A673 (cell line): ENCODE measurements around the gene PLA2G4A. TPM values are rescaled to one million over a fixed set of nuclear protein-coding genes. Genes with fewer than 3 reads are reported as not detected.

Experiments
- BruUV-seq: library from RNA; stranded (reverse); fragments of 400-500 nt; replicated peaks from 2 replicates; lab custom pipeline; 2021; lab: Mats Ljungman, UMichigan
- CTCF ChIA-PET: fragments of 300-600 bp; sonication (Branson Sonifier 250); formaldehyde crosslinking; loops from one replicate; lab custom pipeline; 2022; ENCODE audit warnings: antibody characterized with exemption; lab: Charles Lee
- POLR2A ChIA-PET: fragments of 300-600 bp; sonication (Branson Sonifier 250); formaldehyde crosslinking; loops from one replicate; lab custom pipeline; 2022; ENCODE audit warnings: antibody characterized with exemption; ENCODE audit not compliant: low non-redundant PET; lab: Charles Lee
- DNase-seq: peaks from one replicate; pipeline ENCODE4 v3.0.0-alpha.2; 2015; ENCODE audit warnings: low spot score
- H3K27ac ChIP-seq: fragments of 200-600 bp; sonication (generic); 2 replicates; pipeline ENCODE4 v1.5.1; 2016; ENCODE audit warnings: mixed run types, low read depth, mild to moderate bottlenecking, mixed read lengths, antibody characterized with exemption, low read length; ENCODE audit not compliant: poor library complexity, severe bottlenecking
- H3K27me3 ChIP-seq: fragments of 200-600 bp; sonication (generic); replicated peaks from 2 replicates; pipeline ENCODE4 v1.6.1; 2017; ENCODE audit warnings: mixed run types, low read depth, mild to moderate bottlenecking, mixed read lengths, antibody characterized with exemption, low read length; ENCODE audit not compliant: insufficient read depth, poor library complexity
- H3K36me3 ChIP-seq: fragments of 200-600 bp; sonication (generic); 2 replicates; pipeline ENCODE4 v1.6.1; 2016; ENCODE audit warnings: mixed run types, mild to moderate bottlenecking, mixed read lengths, antibody characterized with exemption, low read length; ENCODE audit not compliant: insufficient read depth, poor library complexity, severe bottlenecking
- H3K4me1 ChIP-seq: fragments of 200-600 bp; sonication (generic); 2 replicates; pipeline ENCODE4 v1.6.1; 2017; ENCODE audit warnings: mixed run types, mild to moderate bottlenecking, mixed read lengths, antibody characterized with exemption, low read length; ENCODE audit not compliant: insufficient read depth, poor library complexity, severe bottlenecking
- H3K4me3 ChIP-seq: fragments of 200-600 bp; sonication (generic); 2 replicates; pipeline ENCODE4 v1.5.1; 2016; ENCODE audit warnings: low read depth, mixed run types, mild to moderate bottlenecking, mixed read lengths, low read length; ENCODE audit not compliant: poor library complexity, severe bottlenecking
- H3K9me3 ChIP-seq: fragments of 200-600 bp; sonication (generic); 2 replicates; pipeline ENCODE4 v1.6.1; 2016; ENCODE audit warnings: mixed run types, low read depth, mild to moderate bottlenecking, mixed read lengths, antibody characterized with exemption, low read length; ENCODE audit not compliant: poor library complexity, severe bottlenecking
- EZH2 ChIP-seq: fragments of 200-600 bp; sonication (generic); IDR thresholded peaks from 2 replicates; pipeline ENCODE4 v1.6.1; 2017; ENCODE audit warnings: borderline replicate concordance, low read depth, mild to moderate bottlenecking, mixed read lengths, antibody characterized with exemption, low read length; ENCODE audit not compliant: poor library complexity, severe bottlenecking
- intact Hi-C: fragments of 100-400 bp; cut with micrococcal nuclease; formaldehyde crosslinking; loops from one replicate; pipeline ENCODE4 v1.10.0; 2022; ENCODE audit not compliant: unreplicated experiment
- total RNA-seq: library from RNA; stranded (reverse); gene quantifications from 2 replicates; pipeline ENCODE4 v1.2.3, GENCODE V29; 2021
- TF ChIP-seq, protein P1 (sequence below): fragments of 300-800, 200-600 bp; sonication (generic); conservative IDR thresholded peaks from 2 replicates; pipeline ENCODE4 v1.5.1; 2017; ENCODE audit warnings: low read depth, mild to moderate bottlenecking, antibody characterized with exemption, low read length, moderate library complexity, mixed read lengths

The PLA2G4A gene
- total RNA-seq, 1 experiment from 2014 or later, result 34.4 TPM

GRCh38 chr1:186950547-186950946, 121.8 kb downstream of the PLA2G4A start:
- CTCF ChIA-PET, result no interaction called here
- BruUV-seq, result no TSS peak
- Histone ChIP-seq H3K36me3 (no peaks in the 10 kb centered on the region), H3K27me3 (no peaks in the 10 kb centered on the region), H3K4me1 (no peaks in the 10 kb centered on the region), H3K9me3 (no peaks in the 10 kb centered on the region), H3K27ac (no peak overlapping the region), H3K4me3 (no peak overlapping the region)
- intact Hi-C loops, result no loop called here
- no peak for DNase-seq
- POLR2A ChIA-PET, result no interaction called here
- TF ChIP-seq EZH2, result no peak
- TF ChIP-seq, protein P1, sequence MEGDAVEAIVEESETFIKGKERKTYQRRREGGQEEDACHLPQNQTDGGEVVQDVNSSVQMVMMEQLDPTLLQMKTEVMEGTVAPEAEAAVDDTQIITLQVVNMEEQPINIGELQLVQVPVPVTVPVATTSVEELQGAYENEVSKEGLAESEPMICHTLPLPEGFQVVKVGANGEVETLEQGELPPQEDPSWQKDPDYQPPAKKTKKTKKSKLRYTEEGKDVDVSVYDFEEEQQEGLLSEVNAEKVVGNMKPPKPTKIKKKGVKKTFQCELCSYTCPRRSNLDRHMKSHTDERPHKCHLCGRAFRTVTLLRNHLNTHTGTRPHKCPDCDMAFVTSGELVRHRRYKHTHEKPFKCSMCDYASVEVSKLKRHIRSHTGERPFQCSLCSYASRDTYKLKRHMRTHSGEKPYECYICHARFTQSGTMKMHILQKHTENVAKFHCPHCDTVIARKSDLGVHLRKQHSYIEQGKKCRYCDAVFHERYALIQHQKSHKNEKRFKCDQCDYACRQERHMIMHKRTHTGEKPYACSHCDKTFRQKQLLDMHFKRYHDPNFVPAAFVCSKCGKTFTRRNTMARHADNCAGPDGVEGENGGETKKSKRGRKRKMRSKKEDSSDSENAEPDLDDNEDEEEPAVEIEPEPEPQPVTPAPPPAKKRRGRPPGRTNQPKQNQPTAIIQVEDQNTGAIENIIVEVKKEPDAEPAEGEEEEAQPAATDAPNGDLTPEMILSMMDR, result no peak

GRCh38 chr1:186953876-186954275, 125.1 kb downstream of the PLA2G4A start:
- DNase-seq, result no peak
- H3K36me3 ChIP-seq, result no peaks in the 10 kb centered on the region
- intact Hi-C loops, result no loop called here
- TF ChIP-seq EZH2, result no peak
- TF ChIP-seq, protein P1, result no peak
- H3K4me3 ChIP-seq, result no peak overlapping the region
- no peak overlapping the region for H3K27ac ChIP-seq
- no TSS peak for BruUV-seq
- CTCF ChIA-PET, result no interaction called here
- POLR2A ChIA-PET, result no interaction called here
- H3K27me3 ChIP-seq, result no peaks in the 10 kb centered on the region
- H3K4me1 ChIP-seq, result peaks cover 8% of the 10 kb centered on the region
- H3K9me3 ChIP-seq, result no peaks in the 10 kb centered on the region

DNA sequence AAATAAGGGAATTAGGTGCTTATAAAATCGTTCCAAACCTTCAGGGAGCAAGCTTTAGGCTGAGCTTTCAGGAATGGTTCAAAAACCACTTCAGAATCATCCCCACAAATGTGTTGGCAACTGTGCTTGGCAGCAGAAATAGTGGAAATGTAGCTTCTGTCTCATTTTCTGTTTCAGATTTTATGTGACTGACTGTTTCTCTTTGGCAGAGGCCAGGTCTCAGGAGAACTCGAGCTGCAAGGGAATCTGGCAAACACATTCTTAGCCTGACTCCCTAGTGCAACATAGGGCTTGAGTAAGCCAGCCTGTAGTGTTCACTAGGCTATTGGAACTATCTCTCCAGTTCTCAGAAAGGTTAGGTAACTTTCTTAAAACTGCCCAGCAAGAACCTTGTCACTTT, 128.6 kb downstream of the PLA2G4A start:
- Histone ChIP-seq H3K27ac (no peak overlapping the region), H3K36me3 (no peaks in the 10 kb centered on the region), H3K9me3 (no peaks in the 10 kb centered on the region), H3K27me3 (no peaks in the 10 kb centered on the region), H3K4me3 (no peak overlapping the region), H3K4me1 (peaks cover 22% of the 10 kb centered on the region)
- BruUV-seq, result no TSS peak
- no peak for DNase-seq
- intact Hi-C loops, result no loop called here
- CTCF ChIA-PET, result no interaction called here
- POLR2A ChIA-PET, result no interaction called here
- no peak for TF ChIP-seq EZH2

- TF ChIP-seq EZH2, result no peak
- TF ChIP-seq, protein P1, result no peak
- ChIA-PET CTCF (interaction anchor here (0.5 kb wide), 1 partner anchor 236 kb away, joined by 3 read pairs; no protein-coding TSS in a partner anchor), POLR2A (interaction anchor here (0.6 kb wide), 1 partner anchor 73 kb away, joined by 4 read pairs; no protein-coding TSS in a partner anchor)
- intact Hi-C loops, result no loop called here
- no peaks in the 10 kb centered on the region for H3K9me3 ChIP-seq
- peak; percentile 82 for DNase-seq
- H3K4me3 ChIP-seq, result no peak overlapping the region
- H3K4me1 ChIP-seq, result peaks cover 22% of the 10 kb centered on the region
- no peaks in the 10 kb centered on the region for H3K36me3 ChIP-seq
- H3K27me3 ChIP-seq, result no peaks in the 10 kb centered on the region
- no TSS peak for BruUV-seq
- H3K27ac ChIP-seq, result peak overlapping the region; percentile 62
These were observed 129.8 kb downstream of the PLA2G4A start for GRCh38 chr1:186958520-186958919.
